Measurements from ENCODE around the gene TSPYL1. TPM values are rescaled to one million over a fixed set of nuclear protein-coding genes. Genes with fewer than 3 reads are reported as not detected.
A peak's percentile ranks its signal among the peaks of the same experiment; 100 is the strongest.

Gene TSPYL1
- total RNA-seq, 2 donors from 2014 or later = 60.0 to 74.9 TPM

DNA sequence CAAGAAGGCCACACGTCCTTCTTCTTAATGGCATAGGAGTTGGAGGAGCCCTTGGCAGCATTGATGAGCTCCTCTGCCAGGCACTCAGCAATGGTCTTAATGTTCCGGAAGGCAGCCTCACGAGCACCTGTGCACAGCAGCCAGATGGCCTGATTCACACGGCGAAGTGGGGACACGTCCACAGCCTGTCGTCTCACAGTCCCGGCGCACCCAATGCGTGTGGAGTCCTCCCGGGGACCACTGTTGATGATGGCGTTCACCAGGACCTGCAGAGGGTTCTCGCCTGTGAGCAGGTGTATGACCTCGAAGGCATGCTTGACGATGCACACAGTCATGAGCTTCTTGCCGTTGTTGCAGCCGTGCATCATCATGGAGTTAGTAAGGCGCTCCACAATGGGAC is 21.2 kb downstream of the TSPYL1 start:
- TF ChIP-seq, protein P1, sequence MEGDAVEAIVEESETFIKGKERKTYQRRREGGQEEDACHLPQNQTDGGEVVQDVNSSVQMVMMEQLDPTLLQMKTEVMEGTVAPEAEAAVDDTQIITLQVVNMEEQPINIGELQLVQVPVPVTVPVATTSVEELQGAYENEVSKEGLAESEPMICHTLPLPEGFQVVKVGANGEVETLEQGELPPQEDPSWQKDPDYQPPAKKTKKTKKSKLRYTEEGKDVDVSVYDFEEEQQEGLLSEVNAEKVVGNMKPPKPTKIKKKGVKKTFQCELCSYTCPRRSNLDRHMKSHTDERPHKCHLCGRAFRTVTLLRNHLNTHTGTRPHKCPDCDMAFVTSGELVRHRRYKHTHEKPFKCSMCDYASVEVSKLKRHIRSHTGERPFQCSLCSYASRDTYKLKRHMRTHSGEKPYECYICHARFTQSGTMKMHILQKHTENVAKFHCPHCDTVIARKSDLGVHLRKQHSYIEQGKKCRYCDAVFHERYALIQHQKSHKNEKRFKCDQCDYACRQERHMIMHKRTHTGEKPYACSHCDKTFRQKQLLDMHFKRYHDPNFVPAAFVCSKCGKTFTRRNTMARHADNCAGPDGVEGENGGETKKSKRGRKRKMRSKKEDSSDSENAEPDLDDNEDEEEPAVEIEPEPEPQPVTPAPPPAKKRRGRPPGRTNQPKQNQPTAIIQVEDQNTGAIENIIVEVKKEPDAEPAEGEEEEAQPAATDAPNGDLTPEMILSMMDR (IDR thresholded peaks at IDR 0.05) = no peak
- Histone ChIP-seq H3K27ac (no peak overlapping the region), H3K4me3 (no peak overlapping the region), H3K4me1 (ENCODE audit: control insufficient read depth in 1 of 2, low read depth in 2 of 2) (peaks cover 5 to 10% of the 10 kb centered on the region in 2 donors), H3K9me3 (no peaks in the 10 kb centered on the region), H3K36me3 (no peaks in the 10 kb centered on the region), H3K27me3 (replicated peaks; ENCODE audit: insufficient read depth) (no peaks in the 10 kb centered on the region)
- ATAC-seq (ENCODE audit: insufficient number of reproducible peaks, low FRiP score, low read depth) = no peak
- DNase-seq (ENCODE audit: low spot score) = no peak

DNA sequence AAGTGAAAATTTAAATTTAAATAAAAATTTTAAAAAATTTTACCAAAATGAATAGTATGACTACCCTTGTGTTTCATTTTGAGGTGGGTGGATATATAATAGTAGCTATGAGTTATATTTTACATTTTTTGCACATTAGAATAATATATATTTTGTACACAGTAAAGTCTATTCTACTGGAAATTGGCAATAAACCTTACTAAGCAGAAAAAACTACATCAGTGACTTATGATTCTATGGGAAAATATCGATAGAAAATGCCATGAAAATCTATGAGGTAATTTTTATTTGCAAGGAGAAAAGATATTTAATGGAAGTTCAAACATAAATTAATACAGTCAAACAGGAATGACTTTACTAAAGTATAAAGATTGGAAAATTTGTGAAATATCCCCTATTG is 23.0 kb downstream of the TSPYL1 start:
- ATAC-seq (ENCODE audit: insufficient number of reproducible peaks, low FRiP score, low read depth) (no peak), DNase-seq (ENCODE audit: low spot score) (no peak)
- Histone ChIP-seq H3K27me3 (replicated peaks; ENCODE audit: insufficient read depth) (no peaks in the 10 kb centered on the region), H3K36me3 (no peaks in the 10 kb centered on the region), H3K27ac (no peak overlapping the region), H3K4me1 (ENCODE audit: control insufficient read depth in 1 of 2, low read depth in 2 of 2) (peaks cover 16 to 26% of the 10 kb centered on the region in 2 donors), H3K9me3 (no peaks in the 10 kb centered on the region), H3K4me3 (no peak overlapping the region)
- TF ChIP-seq, protein P1 (IDR thresholded peaks at IDR 0.05) = no peak

DNA sequence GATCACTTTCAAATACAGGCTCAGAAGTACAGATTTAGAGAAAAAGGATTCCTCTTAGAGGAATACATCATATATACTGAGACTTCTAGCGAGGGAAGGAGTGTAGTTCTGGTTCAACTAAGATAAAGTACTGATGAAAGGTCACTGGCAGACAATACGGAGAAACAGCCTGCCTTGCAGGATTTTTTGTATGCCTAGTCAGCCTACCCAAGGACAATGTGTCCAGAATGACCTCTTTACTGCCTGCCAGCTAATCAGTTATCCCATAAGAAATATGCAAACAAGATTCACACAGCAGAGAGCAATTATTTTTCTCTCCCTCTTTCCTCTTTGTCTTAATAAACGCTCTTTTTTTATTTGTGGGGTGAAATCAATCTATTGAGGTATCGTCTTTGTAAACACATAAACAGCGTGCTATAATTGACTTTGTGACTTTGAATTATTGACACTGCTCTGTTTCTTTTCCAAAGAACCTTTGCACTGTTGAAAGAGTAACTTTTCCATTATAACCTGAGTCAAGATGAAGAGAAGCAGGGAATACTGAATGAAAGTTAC is 24.4 kb downstream of the TSPYL1 start:
- ATAC-seq (ENCODE audit: insufficient number of reproducible peaks, low FRiP score, low read depth) (no peak), DNase-seq (ENCODE audit: low spot score) (no peak)
- Histone ChIP-seq H3K36me3 (no peaks in the 10 kb centered on the region), H3K4me1 (ENCODE audit: control insufficient read depth in 1 of 2, low read depth in 2 of 2) (peaks cover 30 to 39% of the 10 kb centered on the region in 2 donors), H3K4me3 (no peak overlapping the region), H3K27me3 (replicated peaks; ENCODE audit: insufficient read depth) (no peaks in the 10 kb centered on the region), H3K27ac (no peak overlapping the region), H3K9me3 (no peaks in the 10 kb centered on the region)
- TF ChIP-seq, protein P1 (IDR thresholded peaks at IDR 0.05) = no peak

DNA sequence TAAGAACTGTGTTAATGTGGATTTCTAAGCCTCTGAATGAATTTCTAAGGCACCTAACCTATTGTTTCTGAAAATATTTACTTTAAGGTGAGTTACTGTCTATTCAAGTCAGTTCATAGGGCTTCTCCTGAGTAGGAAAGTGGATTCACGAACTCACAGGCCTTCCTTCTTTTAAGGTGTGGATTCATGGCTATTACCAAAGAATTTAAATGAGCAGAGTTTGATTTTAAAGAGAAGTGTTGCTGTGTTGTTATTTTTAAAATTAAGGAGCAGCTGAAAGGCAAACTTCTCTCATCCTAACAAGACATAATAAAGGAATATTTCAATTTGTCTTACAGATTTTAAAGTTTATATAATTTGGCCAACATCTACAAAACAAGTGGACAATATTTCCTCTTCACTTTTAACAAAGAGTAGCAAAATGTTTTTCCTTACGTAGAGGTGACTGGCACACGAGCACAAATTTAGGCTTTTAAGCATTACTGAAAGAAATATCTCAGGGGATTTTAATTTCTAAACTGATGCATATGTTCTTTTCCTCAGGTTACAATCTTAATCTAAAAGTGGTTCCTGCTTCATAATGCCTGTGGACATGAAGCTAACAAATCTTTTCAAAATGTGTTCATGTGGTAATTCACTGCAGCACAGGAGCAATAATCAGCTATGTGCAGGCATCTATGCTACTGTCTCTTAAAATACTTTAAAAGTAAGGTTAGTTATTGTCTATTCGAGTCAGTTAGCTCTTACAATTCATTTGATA is 25.3 kb downstream of the TSPYL1 start:
- DNase-seq (ENCODE audit: low spot score) (no peak), ATAC-seq (ENCODE audit: insufficient number of reproducible peaks, low FRiP score, low read depth) (no peak)
- Histone ChIP-seq H3K27me3 (replicated peaks; ENCODE audit: insufficient read depth) (no peaks in the 10 kb centered on the region), H3K4me3 (peak overlapping the region; percentile 89), H3K9me3 (no peaks in the 10 kb centered on the region), H3K27ac (peak overlapping the region; percentile 89 to 94), H3K4me1 (ENCODE audit: control insufficient read depth in 1 of 2, low read depth in 2 of 2) (peaks cover 36 to 48% of the 10 kb centered on the region in 2 donors), H3K36me3 (no peaks in the 10 kb centered on the region)
- TF ChIP-seq, protein P1 (IDR thresholded peaks at IDR 0.05) = no peak

DNA sequence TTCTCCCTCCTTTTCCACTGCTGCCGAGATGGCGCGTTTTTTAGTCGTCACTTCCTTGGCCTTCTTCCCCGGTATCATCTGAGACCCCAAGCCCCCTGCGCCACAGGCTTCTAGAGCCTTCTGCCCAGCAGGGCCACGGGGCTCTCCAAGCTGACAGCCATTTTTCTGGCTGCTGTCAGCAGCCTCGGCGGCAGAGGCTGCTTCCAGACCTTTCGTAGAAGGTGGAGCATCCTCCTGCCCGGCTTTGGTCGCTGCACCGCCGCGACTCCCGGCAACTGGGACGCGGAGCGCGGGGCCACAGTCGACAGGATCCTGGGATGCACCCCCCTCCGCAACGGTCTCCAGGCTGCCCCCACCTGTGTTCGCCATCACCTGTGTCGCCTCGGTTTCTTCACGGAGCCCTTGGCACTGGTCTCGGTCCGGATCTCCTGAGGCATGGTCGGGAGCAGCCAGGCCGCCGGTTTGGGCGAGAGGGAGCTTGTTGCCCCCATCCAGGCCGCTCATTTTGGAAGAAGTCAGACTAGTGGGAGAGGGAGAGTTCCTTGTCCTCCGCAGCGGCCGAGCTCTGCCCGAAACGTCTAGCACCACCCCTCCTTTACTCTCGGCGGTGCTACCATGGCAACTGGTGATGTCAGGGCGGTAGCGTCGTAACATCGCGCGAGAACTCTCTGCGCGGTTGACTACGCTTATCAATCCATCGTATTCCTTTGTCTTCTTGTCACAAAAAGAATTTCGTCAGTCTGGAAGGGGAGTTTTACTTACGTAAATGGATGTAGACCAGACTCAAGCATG is 26.0 kb downstream of the TSPYL1 start, which contains the start of gene TSPYL4:
Gene TSPYL4, minus strand, starts transcription at position 571 of the 792 bp plus-strand sequence. Its CDS starts 67 bp downstream, at position 504.
- no peaks in the 10 kb centered on the region for H3K36me3 ChIP-seq
- no peaks in the 10 kb centered on the region for H3K9me3 ChIP-seq
- ATAC-seq (ENCODE audit: insufficient number of reproducible peaks, low FRiP score, low read depth) (peak; percentile 95), DNase-seq (ENCODE audit: low spot score) (peak; percentile 83)
- peak within 1 kb of the TSS; percentile 89 to 94 for H3K27ac ChIP-seq
- TF ChIP-seq, protein P1 (IDR thresholded peaks at IDR 0.05) = peak; percentile 7
- no peaks in the 10 kb centered on the region for H3K27me3 ChIP-seq (replicated peaks; ENCODE audit: insufficient read depth)
- peak within 1 kb of the TSS; percentile 89 for H3K4me3 ChIP-seq
- H3K4me1 ChIP-seq (ENCODE audit: control insufficient read depth in 1 of 2, low read depth in 2 of 2) = peaks cover 40 to 55% of the 10 kb centered on the region in 2 donors

All from thoracic aorta (tissue), 2 donors.